Measurements from ENCODE around the gene EIF1AD.

Gene EIF1AD

DNA sequence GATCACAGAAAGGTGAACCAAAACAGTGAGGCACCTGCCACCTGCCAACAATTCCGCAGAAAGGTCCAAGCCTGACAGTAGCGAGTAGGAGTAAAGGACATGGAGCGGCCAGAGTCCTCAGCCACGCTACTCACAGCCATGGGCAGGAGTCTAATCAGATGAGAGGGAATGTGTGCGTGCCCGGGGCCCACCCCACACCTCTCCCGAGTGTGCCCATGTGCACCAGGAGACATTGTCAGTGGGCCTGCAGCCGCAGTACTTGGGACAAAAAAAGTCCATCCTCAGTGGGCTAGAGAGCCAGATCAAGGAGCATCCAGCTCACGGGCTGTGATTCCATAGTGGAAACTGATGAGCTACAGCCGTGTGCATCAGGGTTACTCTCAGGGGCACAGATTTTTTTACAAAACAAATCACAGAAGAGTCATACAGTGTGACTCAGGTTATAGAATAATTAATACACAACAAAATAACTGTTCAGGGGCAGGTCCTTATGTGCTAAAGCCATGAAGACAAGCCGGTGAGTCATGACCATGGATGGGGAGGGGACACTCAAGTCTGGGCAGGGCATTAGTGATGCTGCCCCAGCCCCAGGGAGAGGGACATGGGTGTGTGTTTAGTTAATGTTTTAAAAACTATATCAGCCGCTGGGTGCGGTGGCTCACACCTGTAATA, 28.4 kb downstream of the EIF1AD start:
- Histone ChIP-seq H3K36me3 (ENCODE audit: control insufficient read depth in 2 of 2, insufficient read depth in 2 of 2, low read length in 2 of 2) (peaks cover 23 to 42% of the 10 kb centered on the region in 2 donors), H3K4me1 (ENCODE audit: control insufficient read depth in 2 of 2, insufficient read depth in 2 of 2, low read length in 2 of 2) (no peaks in the 10 kb centered on the region), H3K4me3 (ENCODE audit: low read length in 2 of 2) (no peak overlapping the region)

GRCh38 chr11:65972116-65972515, 29.8 kb downstream of the EIF1AD start:
- peaks cover 24 to 43% of the 10 kb centered on the region in 2 donors for H3K36me3 ChIP-seq (ENCODE audit: control insufficient read depth in 2 of 2, insufficient read depth in 2 of 2, low read length in 2 of 2)
- no peak overlapping the region for H3K9ac ChIP-seq (ENCODE audit: low read depth in 1 of 2, low read length in 2 of 2)
- H3K4me1 ChIP-seq (ENCODE audit: control insufficient read depth in 2 of 2, insufficient read depth in 2 of 2, low read length in 2 of 2), result no peaks in the 10 kb centered on the region

More for the DNA sequence above, 28.4 kb downstream of the EIF1AD start:
- H3K9me3 ChIP-seq (ENCODE audit: control insufficient read depth in 2 of 2, low read length in 2 of 2), result no peaks in the 10 kb centered on the region
- no peak overlapping the region for H3K9ac ChIP-seq (ENCODE audit: low read depth in 1 of 2, low read length in 2 of 2)
- no peaks in the 10 kb centered on the region for H3K27me3 ChIP-seq (ENCODE audit: control insufficient read depth in 2 of 2, insufficient read depth in 2 of 2, low read length in 2 of 2)
- H3K27ac ChIP-seq (ENCODE audit: low read depth in 2 of 2, low read length in 2 of 2), result no peak overlapping the region

GRCh38 chr11:65968600-65969482, 33.1 kb downstream of the EIF1AD start:
- Histone ChIP-seq H3K27me3 (ENCODE audit: control insufficient read depth in 2 of 2, insufficient read depth in 2 of 2, low read length in 2 of 2) (no peaks in the 10 kb centered on the region), H3K9ac (ENCODE audit: low read depth in 1 of 2, low read length in 2 of 2) (no peak overlapping the region), H3K4me3 (ENCODE audit: low read length in 2 of 2) (no peak overlapping the region), H3K27ac (ENCODE audit: low read depth in 2 of 2, low read length in 2 of 2) (no peak overlapping the region), H3K9me3 (ENCODE audit: control insufficient read depth in 2 of 2, low read length in 2 of 2) (no peaks in the 10 kb centered on the region), H3K36me3 (ENCODE audit: control insufficient read depth in 2 of 2, insufficient read depth in 2 of 2, low read length in 2 of 2) (peaks cover 47 to 63% of the 10 kb centered on the region in 2 donors), H3K4me1 (ENCODE audit: control insufficient read depth in 2 of 2, insufficient read depth in 2 of 2, low read length in 2 of 2) (no peaks in the 10 kb centered on the region)

More at GRCh38 chr11:65972116-65972515, 29.8 kb downstream of the EIF1AD start:
- Histone ChIP-seq H3K27me3 (ENCODE audit: control insufficient read depth in 2 of 2, insufficient read depth in 2 of 2, low read length in 2 of 2) (no peaks in the 10 kb centered on the region), H3K4me3 (ENCODE audit: low read length in 2 of 2) (no peak overlapping the region), H3K27ac (ENCODE audit: low read depth in 2 of 2, low read length in 2 of 2) (no peak overlapping the region), H3K9me3 (ENCODE audit: control insufficient read depth in 2 of 2, low read length in 2 of 2) (no peaks in the 10 kb centered on the region)

GRCh38 chr11:65967329-65967934, 34.5 kb downstream of the EIF1AD start:
- H3K27me3 ChIP-seq (ENCODE audit: control insufficient read depth in 2 of 2, insufficient read depth in 2 of 2, low read length in 2 of 2), result no peaks in the 10 kb centered on the region
- peaks cover 47 to 60% of the 10 kb centered on the region in 2 donors for H3K36me3 ChIP-seq (ENCODE audit: control insufficient read depth in 2 of 2, insufficient read depth in 2 of 2, low read length in 2 of 2)
- H3K9me3 ChIP-seq (ENCODE audit: control insufficient read depth in 2 of 2, low read length in 2 of 2), result no peaks in the 10 kb centered on the region
- no peak overlapping the region for H3K9ac ChIP-seq (ENCODE audit: low read depth in 1 of 2, low read length in 2 of 2)
- no peak overlapping the region for H3K4me3 ChIP-seq (ENCODE audit: low read length in 2 of 2)
- H3K27ac ChIP-seq (ENCODE audit: low read depth in 2 of 2, low read length in 2 of 2), result no peak overlapping the region
- peaks cover 8 to 10% of the 10 kb centered on the region in 2 donors for H3K4me1 ChIP-seq (ENCODE audit: control insufficient read depth in 2 of 2, insufficient read depth in 2 of 2, low read length in 2 of 2)

DNA sequence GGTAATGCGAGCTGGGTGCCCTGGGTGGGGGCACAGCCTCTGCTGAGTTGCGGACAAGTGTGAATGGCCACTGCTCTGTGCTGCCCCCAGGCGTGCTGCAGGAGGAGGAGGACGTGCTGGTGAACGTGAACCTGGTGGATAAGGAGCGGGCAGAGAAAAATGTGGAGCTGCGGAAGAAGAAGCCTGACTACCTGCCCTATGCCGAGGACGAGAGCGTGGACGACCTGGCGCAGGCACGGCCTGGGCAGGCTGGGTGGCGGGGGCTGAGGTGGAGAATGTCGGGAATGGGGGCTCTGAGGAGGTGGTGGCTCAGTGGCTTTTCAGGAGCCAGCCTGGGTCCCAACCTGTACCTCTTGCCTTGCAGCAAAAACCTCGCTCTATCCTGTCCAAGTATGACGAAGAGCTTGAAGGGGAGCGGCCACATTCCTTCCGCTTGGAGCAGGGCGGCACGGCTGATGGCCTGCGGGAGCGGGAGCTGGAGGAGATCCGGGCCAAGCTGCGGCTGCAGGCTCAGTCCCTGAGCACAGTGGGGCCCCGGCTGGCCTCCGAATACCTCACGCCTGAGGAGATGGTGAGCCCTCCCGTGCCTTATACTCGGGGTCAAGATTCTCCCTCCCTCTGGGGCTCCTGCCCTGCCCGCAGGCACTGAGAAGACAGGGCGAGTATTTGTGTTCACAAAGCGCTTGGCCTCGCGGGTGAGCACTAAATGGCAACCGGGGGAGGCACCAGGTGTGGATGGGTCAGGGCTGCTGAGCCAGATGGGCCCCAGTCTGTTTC, 35.8 kb downstream of the EIF1AD start:
- Histone ChIP-seq H3K9ac (ENCODE audit: low read depth in 1 of 2, low read length in 2 of 2) (no peak overlapping the region), H3K27me3 (ENCODE audit: control insufficient read depth in 2 of 2, insufficient read depth in 2 of 2, low read length in 2 of 2) (no peaks in the 10 kb centered on the region), H3K4me3 (ENCODE audit: low read length in 2 of 2) (no peak overlapping the region), H3K36me3 (ENCODE audit: control insufficient read depth in 2 of 2, insufficient read depth in 2 of 2, low read length in 2 of 2) (peaks cover 47 to 58% of the 10 kb centered on the region in 2 donors), H3K9me3 (ENCODE audit: control insufficient read depth in 2 of 2, low read length in 2 of 2) (no peaks in the 10 kb centered on the region), H3K4me1 (ENCODE audit: control insufficient read depth in 2 of 2, insufficient read depth in 2 of 2, low read length in 2 of 2) (peaks cover 11 to 16% of the 10 kb centered on the region in 2 donors), H3K27ac (ENCODE audit: low read depth in 2 of 2, low read length in 2 of 2) (no peak overlapping the region)

DNA sequence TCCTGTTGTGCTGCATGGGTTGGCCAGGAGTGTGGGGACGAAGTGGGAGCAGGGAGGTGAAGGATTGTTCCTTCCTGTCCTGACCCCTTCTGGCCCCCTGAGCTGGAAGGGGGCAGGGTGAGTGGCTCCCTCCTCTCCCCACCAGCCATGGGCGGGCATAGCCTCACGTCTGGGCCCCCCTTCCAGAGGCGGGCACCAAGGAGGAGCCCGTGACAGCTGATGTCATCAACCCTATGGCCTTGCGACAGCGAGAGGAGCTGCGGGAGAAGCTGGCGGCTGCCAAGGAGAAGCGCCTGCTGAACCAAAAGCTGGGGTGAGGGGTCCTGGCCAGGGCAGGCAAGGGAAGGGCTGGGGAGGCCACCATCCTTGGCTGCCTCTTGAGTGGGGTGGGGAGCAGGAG, 37.1 kb downstream of the EIF1AD start:
- Histone ChIP-seq H3K4me1 (ENCODE audit: control insufficient read depth in 2 of 2, insufficient read depth in 2 of 2, low read length in 2 of 2) (peaks cover 14 to 19% of the 10 kb centered on the region in 2 donors), H3K9ac (ENCODE audit: low read depth in 1 of 2, low read length in 2 of 2) (no peak overlapping the region), H3K27ac (ENCODE audit: low read depth in 2 of 2, low read length in 2 of 2) (no peak overlapping the region), H3K27me3 (ENCODE audit: control insufficient read depth in 2 of 2, insufficient read depth in 2 of 2, low read length in 2 of 2) (no peaks in the 10 kb centered on the region), H3K9me3 (ENCODE audit: control insufficient read depth in 2 of 2, low read length in 2 of 2) (no peaks in the 10 kb centered on the region), H3K36me3 (ENCODE audit: control insufficient read depth in 2 of 2, insufficient read depth in 2 of 2, low read length in 2 of 2) (peaks cover 46 to 54% of the 10 kb centered on the region in 2 donors), H3K4me3 (ENCODE audit: low read length in 2 of 2) (no peak overlapping the region)

GRCh38 chr11:65962141-65962564, 39.8 kb downstream of the EIF1AD start:
- no peak overlapping the region for H3K27ac ChIP-seq (ENCODE audit: low read depth in 2 of 2, low read length in 2 of 2)

GRCh38 chr11:65961267-65962140, 40.5 kb downstream of the EIF1AD start, which contains the start of gene SART1:
Gene SART1 (plus strand): TSS chr11:65961734. CDS start chr11:65961781, 47 bp downstream.
- peak within 1 kb of the TSS; percentile 88 to 93 for H3K27ac ChIP-seq (ENCODE audit: low read depth in 2 of 2, low read length in 2 of 2)
- peak within 1 kb of the TSS; percentile 96 to 100 for H3K4me3 ChIP-seq (ENCODE audit: low read length in 2 of 2)
- no peaks in the 10 kb centered on the region for H3K27me3 ChIP-seq (ENCODE audit: control insufficient read depth in 2 of 2, insufficient read depth in 2 of 2, low read length in 2 of 2)
- peaks cover 17 to 25% of the 10 kb centered on the region in 2 donors for H3K4me1 ChIP-seq (ENCODE audit: control insufficient read depth in 2 of 2, insufficient read depth in 2 of 2, low read length in 2 of 2)
- peaks cover 22 to 24% of the 10 kb centered on the region in 2 donors for H3K36me3 ChIP-seq (ENCODE audit: control insufficient read depth in 2 of 2, insufficient read depth in 2 of 2, low read length in 2 of 2)
- no peaks in the 10 kb centered on the region for H3K9me3 ChIP-seq (ENCODE audit: control insufficient read depth in 2 of 2, low read length in 2 of 2)
- peak within 1 kb of the TSS; percentile 90 to 99 for H3K9ac ChIP-seq (ENCODE audit: low read depth in 1 of 2, low read length in 2 of 2)

More at GRCh38 chr11:65962141-65962564, 39.8 kb downstream of the EIF1AD start:
- no peaks in the 10 kb centered on the region for H3K9me3 ChIP-seq (ENCODE audit: control insufficient read depth in 2 of 2, low read length in 2 of 2)
- H3K36me3 ChIP-seq (ENCODE audit: control insufficient read depth in 2 of 2, insufficient read depth in 2 of 2, low read length in 2 of 2), result peaks cover 28 to 31% of the 10 kb centered on the region in 2 donors
- peak overlapping the region; percentile 96 to 100 for H3K4me3 ChIP-seq (ENCODE audit: low read length in 2 of 2)
- no peaks in the 10 kb centered on the region for H3K27me3 ChIP-seq (ENCODE audit: control insufficient read depth in 2 of 2, insufficient read depth in 2 of 2, low read length in 2 of 2)
- peaks cover 14 to 19% of the 10 kb centered on the region in 2 donors for H3K4me1 ChIP-seq (ENCODE audit: control insufficient read depth in 2 of 2, insufficient read depth in 2 of 2, low read length in 2 of 2)
- peak overlapping the region; percentile 55 to 74 for H3K9ac ChIP-seq (ENCODE audit: low read depth in 1 of 2, low read length in 2 of 2)
